ENCODE results near the gene GALNT10.
A peak's percentile ranks its signal among the peaks of the same experiment; 100 is the strongest.

GALNT10 gene

GRCh38 chr5:154268073-154268472, 77.5 kb downstream of the GALNT10 start:
- no peak for DNase-seq

- DNase-seq = no peak
These were observed 78.9 kb downstream of the GALNT10 start for GRCh38 chr5:154269414-154269813.

DNA sequence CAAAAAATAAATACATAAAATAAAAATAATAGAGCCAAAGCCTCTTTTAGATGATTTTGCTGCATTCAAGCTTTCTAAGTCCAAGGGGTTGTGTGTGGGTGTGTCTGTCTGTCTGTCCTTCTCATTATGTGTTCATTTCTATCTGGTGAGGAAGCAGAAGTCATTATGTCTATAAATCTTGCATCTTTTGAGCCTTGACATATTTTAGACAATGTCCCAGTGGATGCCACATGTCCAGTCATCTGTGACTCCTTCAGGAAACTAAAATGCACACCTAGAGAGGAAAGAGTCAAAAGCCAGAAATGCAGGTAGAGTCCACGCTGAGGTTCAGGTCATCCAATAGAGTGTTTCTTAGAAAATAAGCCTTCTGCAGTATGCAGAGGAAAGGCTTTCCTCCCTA, 80.9 kb downstream of the GALNT10 start:
- no peak for DNase-seq

DNA sequence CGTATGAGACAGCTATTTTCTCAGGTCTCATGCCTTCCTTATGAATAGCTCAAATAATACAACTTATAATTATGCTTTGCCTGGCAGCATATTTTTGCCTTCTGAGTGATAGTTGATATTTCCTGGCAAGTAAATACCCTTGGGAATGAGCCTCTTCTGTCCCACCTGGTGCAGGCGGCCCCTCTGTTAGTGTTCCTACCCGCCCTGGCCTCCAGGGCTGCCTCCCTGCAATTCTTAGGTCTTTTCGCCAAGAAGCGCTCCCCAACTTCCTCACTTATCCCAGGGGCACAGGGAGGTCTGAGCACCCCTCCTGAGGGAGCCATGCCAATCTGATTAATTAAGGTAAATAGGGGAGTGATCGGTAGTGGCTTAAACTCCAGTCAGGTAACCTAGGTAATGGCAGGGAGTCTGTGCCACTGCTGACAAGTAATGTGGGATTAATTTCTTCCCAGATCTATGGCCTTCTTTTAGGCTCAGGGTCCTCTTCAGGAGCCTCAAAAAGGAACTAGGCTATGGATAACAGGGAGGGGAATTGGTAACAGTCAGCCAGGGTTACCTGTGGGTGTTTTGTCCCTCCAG, 81.5 kb downstream of the GALNT10 start:
- no peak for DNase-seq

- peak; percentile 15 for DNase-seq
These were observed 82.6 kb downstream of the GALNT10 start for GRCh38 chr5:154273028-154273617.

DNA sequence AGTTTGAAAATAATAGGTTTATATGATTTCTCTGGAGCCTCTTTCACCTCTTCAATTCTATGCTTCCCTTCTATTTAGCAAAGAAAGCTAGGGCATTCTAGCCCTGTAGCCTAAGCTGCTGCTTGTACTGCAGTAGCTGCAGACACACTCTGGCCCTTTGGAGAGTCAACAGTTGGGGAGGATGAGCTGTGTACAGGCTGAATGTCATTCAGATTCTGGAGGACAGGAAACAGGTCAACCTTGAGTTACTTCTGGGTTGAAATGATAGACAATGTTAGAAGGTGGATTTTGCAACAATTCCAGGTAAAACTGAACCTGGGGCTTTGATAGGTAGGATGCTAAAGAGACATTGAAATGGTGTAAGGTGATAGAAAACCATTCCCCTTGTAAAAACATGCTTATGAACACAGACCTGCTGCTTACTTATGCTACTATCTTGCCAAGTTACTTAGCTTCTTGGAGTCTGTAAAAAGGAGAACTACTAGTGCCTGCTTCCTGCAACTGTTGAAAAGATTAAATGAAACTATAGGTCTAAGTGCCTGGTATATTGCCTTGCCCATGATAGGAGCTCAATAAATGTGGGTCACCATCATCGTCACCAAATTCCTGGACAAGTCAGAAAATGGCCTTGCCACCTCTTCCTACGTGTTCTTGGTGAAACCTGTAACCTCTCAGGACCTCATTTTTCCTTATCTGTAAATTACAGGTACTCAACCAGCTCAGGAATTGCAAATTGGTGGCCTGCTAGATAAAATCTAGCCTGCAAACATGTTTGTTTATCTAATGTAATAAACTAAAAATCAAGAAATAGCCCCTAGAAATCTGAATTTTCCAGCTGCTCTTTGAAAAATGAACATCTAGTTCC, 83.7 kb downstream of the GALNT10 start:
- no peak for DNase-seq

GRCh38 chr5:154274828-154275185, 84.3 kb downstream of the GALNT10 start:
- DNase-seq = no peak

DNA sequence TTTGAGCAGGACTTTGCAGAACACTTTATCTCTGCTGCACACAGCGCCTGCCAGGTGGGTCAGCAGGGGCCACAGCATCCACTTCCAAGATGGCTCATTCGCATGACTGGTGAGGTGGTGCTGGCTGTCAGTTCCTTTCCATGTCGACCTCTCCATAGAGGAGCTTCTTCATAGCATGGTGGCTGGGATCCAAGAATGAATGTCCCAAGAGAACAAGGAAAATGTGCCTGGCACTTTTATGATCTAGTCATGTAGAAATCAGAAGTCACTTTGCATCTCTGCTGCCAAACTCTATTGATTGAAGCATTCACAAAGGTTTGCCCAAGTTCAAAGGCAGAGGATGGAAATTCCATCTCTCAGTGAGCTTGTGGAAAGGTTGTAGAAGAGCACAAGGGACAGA, 85.0 kb downstream of the GALNT10 start:
- no peak for DNase-seq

DNA sequence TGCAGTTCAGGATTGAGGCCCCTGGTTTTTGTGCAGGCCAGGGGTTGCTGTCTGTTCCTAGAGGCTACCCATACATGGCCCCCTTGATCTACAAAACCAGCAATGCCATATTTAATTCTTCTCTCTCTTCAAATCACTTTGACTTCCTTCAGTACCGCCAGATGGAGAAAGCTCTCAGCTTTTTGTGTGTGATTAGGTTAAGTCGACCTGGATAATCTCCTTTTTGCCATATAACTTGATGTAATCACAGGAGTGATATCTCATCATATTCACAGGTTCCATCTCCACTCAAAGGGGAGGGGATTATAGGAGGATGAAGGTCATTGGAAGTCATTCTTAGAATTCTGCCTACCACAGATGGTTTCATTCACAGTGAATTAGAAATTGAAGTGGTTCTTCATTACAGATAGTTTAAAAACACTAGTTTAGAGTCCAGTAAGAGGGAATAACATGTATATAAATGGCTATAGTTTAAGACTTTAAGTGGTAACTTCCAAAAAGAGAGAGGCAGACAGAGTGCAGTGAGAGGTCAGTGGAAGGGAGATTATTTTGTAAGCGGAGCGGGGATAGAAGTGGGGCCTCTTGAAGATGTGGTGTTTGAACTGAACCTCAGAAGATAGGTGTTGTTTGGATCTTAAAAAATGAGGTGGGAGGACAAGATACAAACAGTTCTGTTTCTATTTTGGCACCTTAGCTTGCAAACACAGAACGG, 85.9 kb downstream of the GALNT10 start:
- DNase-seq = no peak

- no peak for DNase-seq
These were observed 86.4 kb downstream of the GALNT10 start for GRCh38 chr5:154276973-154277331.

- no peak for DNase-seq
These were observed 87.0 kb downstream of the GALNT10 start for GRCh38 chr5:154277499-154277898.

GRCh38 chr5:154278186-154278585, 87.7 kb downstream of the GALNT10 start:
- DNase-seq = no peak

DNA sequence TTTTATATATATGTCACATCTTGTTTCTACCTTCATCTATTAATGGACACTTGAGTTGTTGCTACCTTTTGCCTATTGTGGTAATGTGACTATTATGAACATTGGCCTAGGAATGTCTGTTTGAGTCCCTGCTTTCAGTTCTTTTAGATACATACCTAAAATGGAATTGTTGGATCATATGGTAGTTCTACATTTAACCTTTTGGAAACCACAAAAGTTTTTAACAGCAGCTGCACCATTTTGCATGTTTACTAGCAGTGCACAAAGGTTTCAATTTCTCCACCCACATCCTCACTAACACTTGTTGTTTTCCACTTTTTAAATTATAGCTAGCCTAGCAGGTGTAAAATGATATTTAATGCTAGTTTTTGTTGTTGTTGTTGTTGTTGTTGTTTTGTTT, 88.4 kb downstream of the GALNT10 start:
- DNase-seq = no peak

DNA sequence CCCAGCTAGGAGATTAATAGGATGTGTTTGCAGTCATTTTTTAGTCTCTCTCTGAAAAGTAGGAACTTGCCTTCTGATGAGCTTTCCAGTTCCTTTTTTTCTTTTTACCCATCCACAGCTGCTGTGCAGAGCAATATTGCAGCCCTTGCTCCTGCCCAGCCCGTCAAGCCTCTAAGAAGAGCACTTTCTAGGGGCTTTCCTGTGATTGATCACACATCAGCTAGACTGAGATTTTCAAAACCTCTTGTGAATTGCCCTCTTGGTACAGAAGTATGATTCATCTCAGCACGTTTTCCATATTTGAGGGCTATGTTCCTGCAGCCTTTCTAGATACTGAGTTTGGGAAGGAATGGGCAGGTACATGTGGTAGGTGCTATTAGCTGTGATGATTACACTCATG, 93.9 kb downstream of the GALNT10 start:
- DNase-seq = no peak

- DNase-seq = no peak
These were observed 95.3 kb downstream of the GALNT10 start for GRCh38 chr5:154285661-154286408.

DNA sequence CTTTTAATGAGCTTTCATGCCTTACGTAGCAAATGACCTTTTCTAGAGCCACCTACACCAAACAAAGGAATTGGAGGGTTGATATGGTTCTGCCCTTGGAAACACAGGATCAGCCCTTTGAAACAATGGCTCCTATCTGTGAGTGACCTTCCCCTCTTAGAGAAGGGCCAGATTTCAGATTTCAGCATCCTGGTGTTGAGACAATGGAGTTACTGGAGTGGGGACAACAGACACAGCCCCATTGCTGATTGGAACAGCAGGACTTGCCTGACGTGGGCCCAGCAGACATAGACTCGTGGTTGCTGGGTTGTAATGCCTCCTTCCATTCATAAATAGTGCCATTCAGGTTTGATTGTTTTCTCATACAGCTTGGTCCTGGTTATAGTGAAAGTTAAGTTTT, 96.0 kb downstream of the GALNT10 start:
- DNase-seq = no peak

GRCh38 chr5:154287136-154287535, 96.6 kb downstream of the GALNT10 start:
- no peak for DNase-seq

GRCh38 chr5:154288145-154288544, 97.6 kb downstream of the GALNT10 start:
- DNase-seq = no peak

GRCh38 chr5:154291917-154292316, 101.4 kb downstream of the GALNT10 start:
- DNase-seq = no peak

DNA sequence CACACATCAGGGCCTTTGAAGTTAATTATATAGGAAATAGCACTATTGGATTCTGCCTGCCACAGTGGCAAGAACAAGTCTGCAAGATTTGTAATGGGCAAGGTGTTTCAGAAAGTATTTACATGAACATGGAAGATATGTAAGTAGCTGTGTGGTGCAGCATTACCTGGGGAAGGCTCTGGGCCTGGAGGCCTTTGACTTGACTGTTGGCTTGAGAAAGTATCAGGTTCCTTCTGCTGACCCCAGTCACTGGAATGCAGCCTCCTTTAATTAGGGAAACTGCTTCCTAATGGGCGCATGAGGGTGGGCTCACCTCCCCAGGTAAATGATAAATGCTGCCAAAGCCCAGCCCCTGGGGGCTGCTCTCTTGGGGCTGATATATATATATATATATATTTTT, 102.7 kb downstream of the GALNT10 start:
- DNase-seq = no peak

DNA sequence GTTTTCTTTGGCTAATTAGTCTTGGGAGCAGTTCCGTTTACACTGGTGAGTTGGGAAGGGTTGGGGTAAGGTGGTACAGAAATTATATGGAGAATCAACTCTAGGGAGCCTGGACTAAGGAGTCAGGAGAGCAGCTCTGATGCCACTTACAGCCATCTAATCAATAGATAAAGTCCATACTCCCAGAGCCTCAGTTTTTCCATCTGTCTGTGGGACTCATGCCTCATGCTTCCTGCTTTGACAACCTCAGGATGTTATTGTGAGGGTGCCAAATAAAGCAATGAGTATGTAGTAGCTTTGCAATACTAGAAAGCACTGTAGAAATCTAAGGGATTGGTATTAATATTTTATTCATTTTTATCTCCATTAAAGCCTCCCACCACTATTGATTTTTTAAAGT, 105.0 kb downstream of the GALNT10 start:
- no peak for DNase-seq

DNA sequence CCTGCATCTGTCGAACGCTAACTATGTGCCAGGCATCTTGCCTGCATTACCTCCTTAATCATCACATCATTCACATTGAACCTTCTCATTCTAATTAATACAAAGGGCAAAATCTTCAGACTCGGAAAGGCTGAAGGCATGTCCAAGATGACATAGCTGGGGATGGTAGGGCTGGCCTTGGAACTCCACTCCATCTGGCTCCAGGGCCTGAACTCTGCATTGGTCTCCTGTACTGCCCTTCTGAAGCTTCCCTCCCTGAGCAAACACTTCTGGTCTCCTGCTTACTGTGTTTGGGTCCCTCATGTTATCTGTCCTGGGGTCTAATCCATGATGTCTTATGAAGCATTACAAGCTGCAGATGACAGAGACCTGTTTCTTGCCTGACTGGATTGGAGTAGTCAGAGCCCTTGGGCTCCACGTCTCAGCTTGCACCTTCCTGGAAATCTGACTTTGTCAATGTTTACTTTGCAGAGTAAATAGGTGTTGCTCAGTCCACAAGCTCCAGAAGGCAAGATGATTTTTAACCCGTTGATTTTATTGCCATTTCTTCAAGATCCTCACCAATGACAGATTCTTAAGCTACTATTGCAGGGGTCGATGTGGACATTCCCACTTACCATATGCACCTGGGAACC, 106.1 kb downstream of the GALNT10 start:
- no peak for DNase-seq

DNA sequence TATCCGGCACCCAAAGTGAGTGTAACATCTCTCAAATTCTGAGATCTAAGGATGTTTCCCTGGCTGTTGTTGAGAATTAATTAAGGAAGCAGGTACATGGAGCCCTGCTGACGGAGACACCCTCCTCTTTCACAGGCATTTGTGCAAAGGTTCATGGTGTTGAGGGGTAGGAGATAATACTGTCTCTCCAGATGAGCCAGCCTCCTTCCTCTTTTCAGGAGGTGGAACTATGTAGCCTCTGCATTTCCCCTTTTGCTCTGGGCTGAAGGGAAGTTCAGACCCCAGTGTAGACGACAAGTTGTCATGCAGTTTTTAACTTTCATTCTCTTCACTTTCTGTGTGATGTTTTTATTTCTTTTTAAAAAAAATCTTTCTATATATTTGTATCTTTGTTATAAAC, 107.5 kb downstream of the GALNT10 start:
- DNase-seq = no peak

All from CD4-positive, alpha-beta T cell treated with Interleukin-10 for 1 hour (primary cell).